ENCODE data around the gene PMPCA.
A peak's percentile ranks its signal among the peaks of the same experiment; 100 is the strongest.

PMPCA gene

GRCh38 chr9:136436055-136436634 lies 25.7 kb downstream of the PMPCA start:
- DNase-seq (ENCODE audit: low spot score), result no peak

- DNase-seq (ENCODE audit: low spot score), result no peak
Observed at GRCh38 chr9:136437430-136437829, 27.0 kb downstream of the PMPCA start.

- peak; percentile 75 for DNase-seq (ENCODE audit: low spot score)
Observed at GRCh38 chr9:136437839-136438547, 27.5 kb downstream of the PMPCA start.

GRCh38 chr9:136438548-136439480 lies 28.4 kb downstream of the PMPCA start:
- DNase-seq (ENCODE audit: low spot score), result peak; percentile 64

- DNase-seq (ENCODE audit: low spot score), result peak; percentile 79
Observed at GRCh38 chr9:136439481-136440408, 29.3 kb downstream of the PMPCA start, which contains the start of gene INPP5E. INPP5E (minus strand) TSS chr9:136439845; CDS start chr9:136439419, 426 bp downstream.

DNA sequence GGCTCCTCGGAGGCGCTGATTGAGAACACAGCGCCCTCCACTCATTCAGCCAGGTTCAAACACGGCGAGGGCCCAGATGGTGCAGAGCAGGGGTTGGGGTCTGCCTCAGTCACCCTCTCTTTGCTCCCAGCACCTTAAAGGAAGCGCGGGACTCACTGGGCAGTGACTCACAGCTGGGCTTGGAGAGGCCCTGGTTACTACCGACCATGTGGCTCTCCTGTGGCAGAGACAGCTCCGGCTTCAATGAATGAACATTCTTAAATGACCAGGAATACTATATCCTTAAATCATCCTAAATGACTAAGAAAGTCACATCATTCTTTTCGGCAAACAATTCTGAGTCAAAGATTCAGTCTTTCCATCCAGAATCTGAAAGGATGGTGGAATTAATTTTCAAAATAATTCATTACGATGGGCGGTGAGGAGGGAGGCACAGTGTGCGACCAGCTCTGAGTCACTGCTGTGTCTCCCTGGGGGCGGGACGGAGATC lies 30.8 kb downstream of the PMPCA start:
- DNase-seq (ENCODE audit: low spot score), result peak; percentile 61

GRCh38 chr9:136441681-136442245 lies 31.3 kb downstream of the PMPCA start:
- no peak for DNase-seq (ENCODE audit: low spot score)

DNA sequence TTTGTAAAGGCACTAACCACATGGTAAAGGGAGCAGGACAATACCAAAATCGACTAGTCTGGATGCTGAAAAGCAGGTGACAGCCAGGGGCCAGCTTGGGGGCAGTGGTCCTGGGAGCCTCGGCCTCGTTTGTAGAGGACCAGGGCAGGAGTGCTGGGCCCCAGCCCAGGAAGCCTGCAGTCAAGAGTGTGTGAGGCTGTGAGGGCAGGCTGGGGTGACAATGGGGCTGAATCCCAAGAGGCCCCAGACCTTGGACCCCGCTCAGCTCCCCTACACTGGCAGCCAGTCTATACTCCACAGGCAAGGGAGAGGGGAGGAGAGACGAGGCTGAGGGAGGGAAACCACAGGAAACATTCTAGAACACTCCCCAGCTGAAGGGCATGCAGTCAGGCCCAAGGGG lies 31.8 kb downstream of the PMPCA start:
- DNase-seq (ENCODE audit: low spot score), result no peak

GRCh38 chr9:136443087-136443486 lies 32.6 kb downstream of the PMPCA start:
- DNase-seq (ENCODE audit: low spot score), result no peak

GRCh38 chr9:136443687-136444086 lies 33.2 kb downstream of the PMPCA start:
- no peak for DNase-seq (ENCODE audit: low spot score)

DNA sequence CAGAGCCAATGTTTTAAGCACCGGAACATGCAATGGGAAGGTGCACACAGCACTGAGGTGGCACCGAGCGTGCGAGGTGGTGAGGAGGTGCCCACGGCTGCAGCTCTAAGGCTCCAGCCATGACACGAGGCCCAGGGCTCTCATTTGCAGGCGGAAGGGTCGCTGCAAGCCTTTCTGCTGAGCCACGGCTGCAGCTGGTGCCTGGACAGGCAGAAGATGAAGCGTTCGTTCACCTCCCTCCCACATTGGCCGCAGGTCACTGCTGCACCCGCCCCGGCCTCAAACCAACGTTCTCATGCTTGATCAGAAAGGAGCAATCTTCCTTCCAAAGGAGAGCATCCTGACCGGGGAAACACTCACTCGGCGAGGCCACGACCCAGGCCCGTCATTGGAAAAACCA lies 33.6 kb downstream of the PMPCA start:
- no peak for DNase-seq (ENCODE audit: low spot score)

- DNase-seq (ENCODE audit: low spot score), result no peak
Observed at GRCh38 chr9:136445799-136446198, 35.3 kb downstream of the PMPCA start.

DNA sequence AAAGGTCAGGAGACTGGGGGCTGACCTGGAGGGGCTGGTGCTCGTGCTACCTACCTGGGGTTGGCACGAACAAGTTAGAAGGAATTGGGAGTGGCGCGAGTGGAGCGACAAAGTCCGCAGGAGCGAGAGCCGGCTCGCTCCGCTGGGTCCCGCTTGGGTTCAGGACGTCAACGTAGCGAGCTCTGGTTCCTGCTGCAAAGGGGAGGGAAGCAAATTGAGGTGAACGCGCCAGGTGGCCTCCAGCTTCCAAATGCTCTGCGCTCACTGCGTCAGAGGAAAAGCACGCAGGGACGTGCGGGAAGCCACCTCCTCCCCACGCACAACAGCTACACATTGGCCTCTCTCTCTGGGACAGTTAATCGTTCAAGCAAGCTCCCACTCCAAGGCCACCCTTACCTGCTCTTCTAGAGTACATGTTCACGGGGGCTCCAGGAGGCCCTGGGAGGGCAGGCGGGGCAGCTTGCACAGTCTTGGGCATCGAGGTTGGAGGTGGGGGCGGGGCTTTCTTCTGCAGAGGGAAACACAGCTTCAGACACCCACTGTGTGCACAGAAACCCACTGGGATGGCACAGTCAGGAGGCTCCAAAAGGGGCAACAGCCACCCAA lies 36.8 kb downstream of the PMPCA start:
- no peak for DNase-seq (ENCODE audit: low spot score)

- DNase-seq (ENCODE audit: low spot score), result no peak
Observed at GRCh38 chr9:136448655-136449054, 38.2 kb downstream of the PMPCA start.

- DNase-seq (ENCODE audit: low spot score), result no peak
Observed at GRCh38 chr9:136451221-136451877, 40.9 kb downstream of the PMPCA start.

DNA sequence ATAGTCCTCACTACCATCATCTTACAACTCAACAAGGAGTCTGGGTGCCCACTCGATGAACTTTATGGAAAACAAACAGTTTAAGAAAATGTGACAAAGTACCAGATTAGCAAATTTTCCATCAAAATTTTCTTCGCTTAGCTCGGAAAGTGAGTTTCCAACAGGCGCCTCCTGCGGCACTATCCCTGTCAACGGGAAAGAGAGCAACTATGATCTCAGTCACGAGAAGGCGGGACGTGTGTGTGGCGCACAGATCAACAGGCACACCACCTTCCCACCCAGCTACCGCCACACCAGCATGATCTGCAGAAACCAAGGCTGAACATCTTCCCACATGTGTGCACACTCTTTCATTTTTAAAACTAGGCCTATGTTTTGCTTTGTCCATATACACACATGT lies 42.9 kb downstream of the PMPCA start:
- DNase-seq (ENCODE audit: low spot score), result no peak

DNA sequence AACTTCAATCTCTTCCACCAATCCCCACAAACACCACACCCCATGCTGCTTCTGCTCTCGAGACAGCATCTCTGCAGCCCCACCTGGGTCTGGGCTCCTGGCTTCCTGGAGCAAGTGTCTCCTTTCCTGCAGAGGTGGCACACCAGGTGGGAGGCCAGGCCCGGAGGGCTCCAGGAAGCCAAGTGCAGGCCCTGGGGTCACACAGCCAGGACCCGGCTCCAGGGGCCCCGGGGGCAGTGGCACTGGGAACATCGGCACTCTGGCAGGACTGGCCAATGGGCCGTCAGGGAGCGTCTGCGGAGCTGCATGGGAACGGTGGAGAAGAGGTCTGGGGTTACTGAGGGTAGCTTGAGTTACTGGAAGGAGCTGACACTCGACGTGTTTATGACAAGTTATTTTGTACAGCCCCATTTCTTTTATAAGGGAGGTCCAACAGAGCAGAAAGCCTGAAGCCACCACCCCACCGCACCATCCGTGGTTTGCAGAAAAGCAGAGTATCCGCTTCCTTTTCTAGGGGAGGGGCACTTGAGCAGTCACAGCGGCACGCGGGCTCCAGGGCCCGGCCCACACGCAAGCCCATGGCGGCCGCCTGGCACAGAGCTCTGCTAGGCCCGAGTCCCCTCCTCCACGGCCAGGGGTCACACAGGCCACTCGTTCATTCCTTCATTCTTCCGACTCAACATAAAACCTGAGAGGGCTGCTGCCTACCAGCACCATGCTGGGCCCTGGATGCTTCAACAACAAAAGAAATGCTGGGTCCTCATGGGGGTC lies 43.8 kb downstream of the PMPCA start:
- no peak for DNase-seq (ENCODE audit: low spot score)

- no peak for DNase-seq (ENCODE audit: low spot score)
Observed at GRCh38 chr9:136455043-136456002, 44.9 kb downstream of the PMPCA start.
